Stimulated activated CD4-positive, alpha-beta T cell treated with anti-CD3 and anti-CD28 coated beads, Interleukin-2, amount 100 ng/mL, for 4 hours (primary cell): ENCODE data around the gene FAM174B.
"Not testable (repeated sequence)": the region's sequence is repeated elsewhere in the genome, so short reads cannot be mapped to it uniquely, and the experiment has no call there.

Experiments used
- DNase-seq: peaks from one replicate; pipeline ENCODE4 v3.0.0-alpha.2; 2020; ENCODE audit warnings: low read depth

FAM174B gene

GRCh38 chr15:92617549-92618520 is 37.7 kb downstream of the FAM174B start:
- DNase-seq = no peak

GRCh38 chr15:92616621-92617548 is 38.7 kb downstream of the FAM174B start:
- no peak for DNase-seq

GRCh38 chr15:92614791-92615785 is 40.5 kb downstream of the FAM174B start:
- no peak for DNase-seq

GRCh38 chr15:92614301-92614700 is 41.3 kb downstream of the FAM174B start:
- no peak for DNase-seq

- no peak for DNase-seq
These were observed 41.7 kb downstream of the FAM174B start for GRCh38 chr15:92613841-92614240.

- DNase-seq = no peak
These were observed 42.7 kb downstream of the FAM174B start for GRCh38 chr15:92612891-92613290.

GRCh38 chr15:92611995-92612745 is 43.4 kb downstream of the FAM174B start:
- no peak for DNase-seq

- no peak for DNase-seq
These were observed 44.4 kb downstream of the FAM174B start for GRCh38 chr15:92611150-92611549.

GRCh38 chr15:92610101-92610520 is 45.5 kb downstream of the FAM174B start:
- no peak for DNase-seq

- DNase-seq = no peak
These were observed 46.5 kb downstream of the FAM174B start for GRCh38 chr15:92608866-92609700.

- not testable (repeated sequence) for DNase-seq
These were observed 48.8 kb downstream of the FAM174B start for GRCh38 chr15:92606836-92607150.

GRCh38 chr15:92606126-92606835 is 49.3 kb downstream of the FAM174B start:
- DNase-seq = no peak

GRCh38 chr15:92605225-92605944 is 50.2 kb downstream of the FAM174B start:
- DNase-seq = no peak

- DNase-seq = no peak
These were observed 51.7 kb downstream of the FAM174B start for GRCh38 chr15:92603743-92604470.

GRCh38 chr15:92603278-92603677 is 52.3 kb downstream of the FAM174B start:
- DNase-seq = no peak

- DNase-seq = no peak
These were observed 53.3 kb downstream of the FAM174B start for GRCh38 chr15:92602267-92602593.

GRCh38 chr15:92601592-92602266 is 53.8 kb downstream of the FAM174B start:
- DNase-seq = no peak
